Chondrocyte (in vitro differentiated cells): ENCODE data around the gene CLCN6. TPM values are rescaled to one million over a fixed set of nuclear protein-coding genes. Genes with fewer than 3 reads are reported as not detected.
A peak's percentile ranks its signal among the peaks of the same experiment; 100 is the strongest.

Experiments used
- DNase-seq: peaks from one replicate; pipeline ENCODE4 v3.0.0; 2021; ENCODE audit warnings: mixed read lengths, low spot score
- H3K27ac Mint-ChIP-seq: one replicate; pipeline ENCODE4 v1.8.0; 2021; ENCODE audit warnings: mild to moderate bottlenecking, moderate library complexity, mixed read lengths; ENCODE audit not compliant: unreplicated experiment
- H3K27me3 Mint-ChIP-seq: 2 replicates; pipeline ENCODE4 v1.8.0; 2021; ENCODE audit warnings: low read depth, mixed read lengths
- H3K36me3 Mint-ChIP-seq: 2 replicates; pipeline ENCODE4 v1.8.0; 2021; ENCODE audit warnings: low read depth, mixed read lengths
- H3K4me1 Mint-ChIP-seq: 2 replicates; pipeline ENCODE4 v1.8.0; 2021; ENCODE audit warnings: low read depth, mild to moderate bottlenecking, mixed read lengths
- H3K4me3 Mint-ChIP-seq: one replicate; pipeline ENCODE4 v1.8.0; 2021; ENCODE audit warnings: mild to moderate bottlenecking, moderate library complexity, mixed read lengths; ENCODE audit not compliant: unreplicated experiment
- H3K9me3 Mint-ChIP-seq: 2 replicates; pipeline ENCODE4 v1.8.0; 2021; ENCODE audit warnings: low read depth, mixed read lengths
- total RNA-seq: library from RNA; stranded (reverse); gene quantifications from 3 replicates; pipeline ENCODE4 v1.2.1, GENCODE V29; 2021
- TF ChIP-seq, protein P1 (sequence below): fragments of 200-600 bp; sonication (generic); IDR thresholded peaks from 2 replicates; pipeline ENCODE4 v1.5.0; 2021; ENCODE audit warnings: antibody characterized with exemption, mild to moderate bottlenecking, moderate library complexity

CLCN6 gene
- total RNA-seq, 1 donor from 2014 or later, result 22.2 TPM

DNA sequence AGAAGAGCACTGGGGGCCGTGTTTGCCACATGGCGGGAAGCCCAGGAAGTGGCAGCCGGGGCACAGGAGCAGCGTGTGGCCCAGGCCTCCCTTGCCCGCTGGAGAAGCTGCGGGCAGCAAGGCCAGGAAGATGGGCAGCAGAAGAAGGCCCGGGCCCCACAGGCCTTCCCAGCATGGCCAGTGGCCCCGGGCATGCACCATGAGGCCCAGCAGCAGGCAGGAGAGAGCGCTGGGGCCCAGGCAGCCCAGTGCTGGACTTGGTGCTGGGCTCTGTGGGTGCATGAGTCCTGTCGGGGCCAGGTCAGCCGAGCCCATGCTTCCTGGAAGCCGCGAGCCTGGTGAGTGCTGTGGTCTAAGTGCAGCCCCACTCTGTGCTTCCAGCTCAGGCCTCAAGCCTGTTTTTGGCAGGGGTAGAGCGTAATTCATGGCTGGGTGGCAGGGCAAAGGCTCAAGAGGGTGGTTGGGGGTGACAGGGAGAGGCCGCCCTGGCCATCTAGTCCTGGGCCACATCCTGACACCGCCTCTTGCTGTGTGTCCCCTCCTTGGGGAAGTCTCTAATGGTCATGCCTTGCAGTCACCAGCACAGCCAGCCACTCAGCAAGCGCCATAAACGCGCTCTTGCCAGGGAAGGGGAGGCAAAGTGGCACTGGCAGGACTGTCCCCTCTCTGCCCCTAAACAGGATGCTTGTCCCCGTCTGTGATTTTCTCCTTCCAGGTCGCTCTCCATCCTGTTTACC is 21.6 kb upstream of the CLCN6 start:
- H3K27me3 Mint-ChIP-seq, result no peaks in the 10 kb centered on the region
- no peaks in the 10 kb centered on the region for H3K9me3 Mint-ChIP-seq
- DNase-seq, result peak; percentile 90

DNA sequence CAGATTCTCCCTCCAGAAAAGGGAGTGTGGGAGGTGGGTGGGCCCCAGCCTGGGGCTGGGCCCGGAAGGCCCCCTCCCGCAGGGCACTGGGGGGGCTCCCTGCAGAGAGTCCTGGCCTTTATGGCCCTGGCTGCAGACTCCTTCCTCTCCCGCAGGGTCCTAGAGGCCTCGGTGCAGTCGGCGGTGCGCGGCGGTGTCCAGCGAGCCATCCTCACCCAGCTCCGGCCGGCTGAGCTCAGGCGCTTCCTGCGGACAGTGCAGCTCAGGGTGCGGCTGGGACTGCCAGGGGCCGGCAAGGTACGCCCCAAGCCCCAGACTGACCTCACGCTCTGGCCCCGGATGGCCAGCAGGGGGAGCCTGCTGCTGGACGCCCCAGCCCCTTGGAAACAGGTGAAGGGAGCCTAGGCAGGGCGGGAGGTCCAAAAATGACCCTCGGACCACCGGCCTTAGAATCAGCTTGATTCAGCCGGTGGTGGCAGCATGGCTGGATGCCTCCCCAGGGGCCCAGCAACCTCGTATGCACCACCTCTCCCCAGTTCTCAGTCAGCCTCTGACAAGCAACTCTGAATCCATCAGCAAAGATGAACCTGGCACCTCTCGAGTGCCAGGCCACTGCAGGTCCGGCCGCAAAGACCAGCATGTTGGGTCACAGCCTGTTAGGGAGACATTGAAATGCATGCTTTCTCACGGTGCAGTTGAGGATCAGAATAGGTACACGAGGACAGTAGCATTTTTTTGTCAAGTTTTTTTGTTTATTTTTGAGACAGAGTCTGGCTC is 20.8 kb upstream of the CLCN6 start:
- TF ChIP-seq, protein P1, sequence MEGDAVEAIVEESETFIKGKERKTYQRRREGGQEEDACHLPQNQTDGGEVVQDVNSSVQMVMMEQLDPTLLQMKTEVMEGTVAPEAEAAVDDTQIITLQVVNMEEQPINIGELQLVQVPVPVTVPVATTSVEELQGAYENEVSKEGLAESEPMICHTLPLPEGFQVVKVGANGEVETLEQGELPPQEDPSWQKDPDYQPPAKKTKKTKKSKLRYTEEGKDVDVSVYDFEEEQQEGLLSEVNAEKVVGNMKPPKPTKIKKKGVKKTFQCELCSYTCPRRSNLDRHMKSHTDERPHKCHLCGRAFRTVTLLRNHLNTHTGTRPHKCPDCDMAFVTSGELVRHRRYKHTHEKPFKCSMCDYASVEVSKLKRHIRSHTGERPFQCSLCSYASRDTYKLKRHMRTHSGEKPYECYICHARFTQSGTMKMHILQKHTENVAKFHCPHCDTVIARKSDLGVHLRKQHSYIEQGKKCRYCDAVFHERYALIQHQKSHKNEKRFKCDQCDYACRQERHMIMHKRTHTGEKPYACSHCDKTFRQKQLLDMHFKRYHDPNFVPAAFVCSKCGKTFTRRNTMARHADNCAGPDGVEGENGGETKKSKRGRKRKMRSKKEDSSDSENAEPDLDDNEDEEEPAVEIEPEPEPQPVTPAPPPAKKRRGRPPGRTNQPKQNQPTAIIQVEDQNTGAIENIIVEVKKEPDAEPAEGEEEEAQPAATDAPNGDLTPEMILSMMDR, result peak; percentile 91
- peak; percentile 93 for DNase-seq
- H3K36me3 Mint-ChIP-seq, result no peaks in the 10 kb centered on the region
- no peaks in the 10 kb centered on the region for H3K27me3 Mint-ChIP-seq
- no peak overlapping the region for H3K27ac Mint-ChIP-seq
- peaks cover 23% of the 10 kb centered on the region for H3K4me1 Mint-ChIP-seq
- H3K9me3 Mint-ChIP-seq, result no peaks in the 10 kb centered on the region
- peak overlapping the region; percentile 19 for H3K4me3 Mint-ChIP-seq

More for the DNA sequence above, 21.6 kb upstream of the CLCN6 start:
- TF ChIP-seq, protein P1, result no peak
- Mint-ChIP-seq H3K27ac (no peak overlapping the region), H3K4me3 (no peak overlapping the region), H3K4me1 (peaks cover 23% of the 10 kb centered on the region), H3K36me3 (no peaks in the 10 kb centered on the region)

DNA sequence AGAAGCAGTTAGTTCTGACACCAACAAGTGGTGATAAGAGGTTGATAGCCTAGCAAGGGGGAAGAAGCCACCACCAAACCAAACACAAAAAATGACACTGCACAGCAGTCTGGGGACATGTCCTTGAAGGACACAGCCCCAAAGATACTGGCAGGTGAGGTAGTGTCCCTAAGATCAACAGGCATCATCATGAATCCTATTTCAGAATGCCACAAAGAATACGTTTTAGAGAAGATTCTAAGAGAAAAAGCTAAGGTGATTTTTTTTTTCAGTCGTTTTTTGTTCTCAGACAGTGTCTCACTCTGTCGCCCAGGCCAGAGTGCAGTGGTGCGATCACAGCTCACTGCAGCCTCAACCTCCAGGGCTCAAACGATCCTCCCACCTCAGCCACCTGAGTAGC is 19.8 kb upstream of the CLCN6 start:
- Mint-ChIP-seq H3K27me3 (no peaks in the 10 kb centered on the region), H3K4me3 (no peak overlapping the region), H3K27ac (no peak overlapping the region), H3K36me3 (peaks cover 3% of the 10 kb centered on the region), H3K9me3 (no peaks in the 10 kb centered on the region), H3K4me1 (peaks cover 33% of the 10 kb centered on the region)
- DNase-seq, result no peak
- TF ChIP-seq, protein P1, result no peak

DNA sequence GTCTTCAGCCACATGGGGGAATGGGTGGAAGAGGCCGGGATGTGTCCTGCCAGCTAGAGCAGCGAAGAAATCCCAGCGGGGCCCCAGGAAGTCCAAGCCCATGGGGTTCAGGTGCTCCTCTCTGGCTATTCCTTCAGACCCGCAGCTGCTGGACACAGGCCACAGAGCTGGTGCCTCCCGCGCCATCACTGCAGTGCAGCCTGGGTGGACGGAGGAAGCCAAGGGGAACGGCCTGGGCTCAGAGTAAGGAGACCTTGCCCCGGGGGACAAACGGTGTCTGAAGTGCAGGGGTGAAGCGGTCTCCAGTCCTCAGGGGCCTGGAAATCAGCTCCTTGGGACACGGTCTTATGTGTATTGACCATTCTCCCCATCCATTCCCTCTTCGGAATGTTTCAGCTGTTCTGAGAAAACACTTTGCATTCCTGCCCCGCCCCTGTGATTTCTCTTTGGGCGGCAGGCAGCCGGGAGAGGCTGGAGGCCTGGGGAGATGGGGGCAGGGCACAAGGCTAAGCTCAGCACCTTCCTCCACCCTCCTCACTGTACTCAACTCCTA is 18.7 kb upstream of the CLCN6 start:
- no peak for DNase-seq
- Mint-ChIP-seq H3K27ac (peak overlapping the region; percentile 70), H3K27me3 (no peaks in the 10 kb centered on the region), H3K4me1 (peaks cover 42% of the 10 kb centered on the region), H3K9me3 (no peaks in the 10 kb centered on the region), H3K4me3 (peak overlapping the region; percentile 22), H3K36me3 (peaks cover 5% of the 10 kb centered on the region)
- TF ChIP-seq, protein P1, result no peak

DNA sequence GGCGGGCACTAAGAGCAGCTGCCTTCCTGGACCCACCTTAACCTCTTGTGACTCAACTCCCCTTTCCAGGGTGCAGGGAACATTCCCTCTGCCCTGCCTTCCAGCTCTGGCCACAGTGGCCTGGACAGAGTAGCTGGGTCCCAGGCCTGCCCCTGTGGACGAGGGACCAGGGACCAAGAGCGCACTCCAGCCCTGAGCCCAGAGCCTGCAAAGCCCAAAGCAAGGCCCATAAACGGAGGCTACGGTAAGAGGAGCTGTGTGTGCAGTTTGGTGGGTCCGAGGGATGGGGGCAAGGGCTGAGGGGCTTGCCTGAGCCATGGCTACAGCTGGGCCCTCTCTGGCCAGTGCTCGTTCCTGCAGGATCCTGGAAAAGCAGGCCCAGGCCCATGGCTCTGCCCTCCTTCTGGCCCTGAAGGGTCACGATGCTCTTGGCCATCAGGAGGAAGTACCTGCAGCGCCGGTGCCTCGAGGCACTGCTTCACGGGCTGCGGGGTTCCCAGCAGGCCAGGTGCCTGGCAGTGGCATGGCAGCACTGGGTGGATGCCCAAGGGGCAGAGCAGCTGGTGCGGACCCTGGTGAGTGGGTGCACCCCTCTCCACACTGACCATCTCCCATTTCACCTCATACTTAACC is 18.1 kb upstream of the CLCN6 start:
- Mint-ChIP-seq H3K27me3 (no peaks in the 10 kb centered on the region), H3K4me3 (peak overlapping the region; percentile 22), H3K4me1 (peaks cover 42% of the 10 kb centered on the region), H3K36me3 (peaks cover 7% of the 10 kb centered on the region), H3K9me3 (no peaks in the 10 kb centered on the region), H3K27ac (peak overlapping the region; percentile 66)
- no peak for DNase-seq
- TF ChIP-seq, protein P1, result no peak
